GM23338 (cell line): ENCODE measurements around the gene CD300H. TPM values are rescaled to one million over a fixed set of nuclear protein-coding genes. Genes with fewer than 3 reads are reported as not detected.

Experiments used
- ATAC-seq: fragments of 200-7000 bp; cut with Tn5 transposase; 3 replicates; pipeline ENCODE4 v1.9.1; 2020
- DNase-seq: peaks from one replicate; pipeline ENCODE4 v3.0.0-alpha.2; 2015; ENCODE audit warnings: low spot score
- H2AFZ ChIP-seq: fragments of 200-600 bp; sonication (generic); 2 replicates; pipeline ENCODE4 v1.8.0; 2016; ENCODE audit warnings: antibody characterized with exemption, mild to moderate bottlenecking, moderate library complexity
- H3F3A ChIP-seq: fragments of 200-600 bp; sonication (generic); replicated peaks from 2 replicates; pipeline ENCODE4 v1.8.0; 2017; ENCODE audit warnings: antibody characterized with exemption, mixed run types, low read depth
- H3K27ac ChIP-seq: fragments of 200-600 bp; sonication (generic); 2 replicates; pipeline ENCODE4 v1.6.1; 2016; ENCODE audit warnings: low read depth
- H3K27me3 ChIP-seq: fragments of 200-600 bp; sonication (generic); 2 replicates; pipeline ENCODE4 v1.8.0; 2016; ENCODE audit warnings: mild to moderate bottlenecking, mixed run types, moderate library complexity; ENCODE audit not compliant: insufficient read depth
- H3K36me3 ChIP-seq: fragments of 200-600 bp; sonication (generic); 2 replicates; pipeline ENCODE4 v1.8.0; 2016; ENCODE audit warnings: mild to moderate bottlenecking; ENCODE audit not compliant: insufficient read depth
- H3K4me1 ChIP-seq: fragments of 200-600 bp; sonication (generic); 2 replicates; pipeline ENCODE4 v1.8.0; 2016; ENCODE audit warnings: mild to moderate bottlenecking, moderate library complexity; ENCODE audit not compliant: insufficient read depth
- H3K4me2 ChIP-seq: fragments of 200-600 bp; sonication (generic); 2 replicates; pipeline ENCODE4 v1.7.1; 2017; ENCODE audit warnings: mixed run types
- H3K4me3 ChIP-seq: fragments of 200-600 bp; sonication (generic); 2 replicates; pipeline ENCODE4 v1.6.1; 2016; ENCODE audit warnings: mixed run types
- H3K79me2 ChIP-seq: fragments of 200-600 bp; sonication (generic); replicated peaks from 2 replicates; pipeline ENCODE4 v1.8.0; 2017; ENCODE audit warnings: mild to moderate bottlenecking; ENCODE audit not compliant: insufficient read depth
- H3K9me2 ChIP-seq: fragments of 200-600 bp; sonication (generic); 2 replicates; pipeline ENCODE4 v1.8.0; 2017; ENCODE audit not compliant: insufficient read depth
- H4K20me1 ChIP-seq: fragments of 200-600 bp; sonication (generic); replicated peaks from 2 replicates; pipeline ENCODE4 v1.8.0; 2017; ENCODE audit warnings: mild to moderate bottlenecking; ENCODE audit not compliant: insufficient read depth
- H3K27ac Mint-ChIP-seq: 2 replicates; pipeline ENCODE4 v1.8.0; 2020; ENCODE audit warnings: inconsistent platforms, mild to moderate bottlenecking, moderate library complexity, mixed read lengths
- H3K27me3 Mint-ChIP-seq: 3 replicates; pipeline ENCODE4 v1.8.0; 2022; ENCODE audit warnings: low read depth, mild to moderate bottlenecking, moderate library complexity, mixed read lengths, inconsistent platforms; ENCODE audit not compliant: insufficient read depth, poor library complexity
- H3K36me3 Mint-ChIP-seq: 3 replicates; pipeline ENCODE4 v1.8.0; 2021; ENCODE audit warnings: low read depth, mild to moderate bottlenecking, inconsistent platforms, moderate library complexity, mixed read lengths
- H3K4me1 Mint-ChIP-seq: 3 replicates; pipeline ENCODE4 v1.8.0; 2020; ENCODE audit warnings: mild to moderate bottlenecking, inconsistent platforms, mixed read lengths
- H3K4me3 Mint-ChIP-seq: 3 replicates; pipeline ENCODE4 v1.8.0; 2021; ENCODE audit warnings: moderate library complexity, mild to moderate bottlenecking, inconsistent platforms, mixed read lengths
- H3K9me3 Mint-ChIP-seq: 3 replicates; pipeline ENCODE4 v1.8.0; 2020; ENCODE audit warnings: moderate library complexity, mild to moderate bottlenecking, inconsistent platforms, mixed read lengths
- CTCF ChIP-seq, 2 experiments: fragments of 200-600 bp in 1 of 2; sonication (generic) in 1 of 2; conservative IDR thresholded peaks; 2 replicates each; pipeline versions ENCODE4 v1.5.1 to v1.6.1; 2016 to 2017; ENCODE audit warnings: antibody characterized with exemption in 2 of 2, low read depth in 2 of 2, mild to moderate bottlenecking in 2 of 2, moderate library complexity in 1 of 2
- ETS1 ChIP-seq: IDR thresholded peaks from 2 replicates; pipeline ENCODE4 v1.6.1; 2016; ENCODE audit warnings: antibody characterized with exemption
- JUNB ChIP-seq: IDR thresholded peaks from one replicate; pipeline ENCODE4 v1.6.1; 2016; ENCODE audit warnings: antibody characterized with exemption; ENCODE audit not compliant: unreplicated experiment
- NANOG ChIP-seq: IDR thresholded peaks from 2 replicates; pipeline ENCODE4 v1.6.1; 2016; ENCODE audit warnings: antibody characterized with exemption, borderline replicate concordance
- polyA plus RNA-seq: library from polyadenylated mRNA; unstranded; fragments of >200 nt; fragmentation: Nextera tagmentation; extraction: Ambion mirVana; gene quantifications from 2 replicates; pipeline ENCODE4 v1.2.1, GENCODE V29; 2016
- total RNA-seq: library from RNA; depleted of rRNA; stranded (reverse); fragments of >200 nt; shearing (Covaris generic); gene quantifications from 2 replicates; pipeline ENCODE4 v1.2.3, GENCODE V29; 2014
- TF ChIP-seq, protein P1 (sequence below): fragments of 250-450 bp; sonication (Bioruptor Pico); IDR thresholded peaks from 2 replicates; pipeline ENCODE4 v1.5.0; 2020; ENCODE audit warnings: mild to moderate bottlenecking, moderate library complexity
- TF ChIP-seq, protein P2 (sequence below): IDR thresholded peaks from one replicate; pipeline ENCODE4 v1.6.1; 2018; ENCODE audit warnings: antibody characterized with exemption; ENCODE audit not compliant: unreplicated experiment

CD300H gene
- total and polyA plus RNA-seq, 2 experiments from 2014 or later = not detected

DNA sequence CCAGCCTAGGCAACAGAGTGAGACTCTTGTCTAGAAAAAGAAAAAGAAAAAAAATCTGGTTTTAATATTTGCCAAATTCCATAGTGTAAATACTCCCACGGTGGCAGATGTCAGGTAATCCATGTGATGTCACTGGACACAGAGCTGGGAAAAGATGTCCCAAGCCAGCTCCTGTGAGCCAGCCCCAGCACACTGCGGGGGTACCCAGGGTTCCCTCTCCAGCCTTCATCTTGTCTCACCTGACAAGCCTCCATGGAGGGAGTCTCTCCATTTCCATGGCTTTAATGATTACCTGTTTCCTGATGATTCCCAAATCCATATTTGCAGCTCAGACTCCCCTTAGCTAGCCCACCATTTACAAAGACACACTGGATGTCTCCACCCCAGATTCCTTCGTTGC lies 40.6 kb downstream of the CD300H start (continued):
- TF ChIP-seq, protein P1, sequence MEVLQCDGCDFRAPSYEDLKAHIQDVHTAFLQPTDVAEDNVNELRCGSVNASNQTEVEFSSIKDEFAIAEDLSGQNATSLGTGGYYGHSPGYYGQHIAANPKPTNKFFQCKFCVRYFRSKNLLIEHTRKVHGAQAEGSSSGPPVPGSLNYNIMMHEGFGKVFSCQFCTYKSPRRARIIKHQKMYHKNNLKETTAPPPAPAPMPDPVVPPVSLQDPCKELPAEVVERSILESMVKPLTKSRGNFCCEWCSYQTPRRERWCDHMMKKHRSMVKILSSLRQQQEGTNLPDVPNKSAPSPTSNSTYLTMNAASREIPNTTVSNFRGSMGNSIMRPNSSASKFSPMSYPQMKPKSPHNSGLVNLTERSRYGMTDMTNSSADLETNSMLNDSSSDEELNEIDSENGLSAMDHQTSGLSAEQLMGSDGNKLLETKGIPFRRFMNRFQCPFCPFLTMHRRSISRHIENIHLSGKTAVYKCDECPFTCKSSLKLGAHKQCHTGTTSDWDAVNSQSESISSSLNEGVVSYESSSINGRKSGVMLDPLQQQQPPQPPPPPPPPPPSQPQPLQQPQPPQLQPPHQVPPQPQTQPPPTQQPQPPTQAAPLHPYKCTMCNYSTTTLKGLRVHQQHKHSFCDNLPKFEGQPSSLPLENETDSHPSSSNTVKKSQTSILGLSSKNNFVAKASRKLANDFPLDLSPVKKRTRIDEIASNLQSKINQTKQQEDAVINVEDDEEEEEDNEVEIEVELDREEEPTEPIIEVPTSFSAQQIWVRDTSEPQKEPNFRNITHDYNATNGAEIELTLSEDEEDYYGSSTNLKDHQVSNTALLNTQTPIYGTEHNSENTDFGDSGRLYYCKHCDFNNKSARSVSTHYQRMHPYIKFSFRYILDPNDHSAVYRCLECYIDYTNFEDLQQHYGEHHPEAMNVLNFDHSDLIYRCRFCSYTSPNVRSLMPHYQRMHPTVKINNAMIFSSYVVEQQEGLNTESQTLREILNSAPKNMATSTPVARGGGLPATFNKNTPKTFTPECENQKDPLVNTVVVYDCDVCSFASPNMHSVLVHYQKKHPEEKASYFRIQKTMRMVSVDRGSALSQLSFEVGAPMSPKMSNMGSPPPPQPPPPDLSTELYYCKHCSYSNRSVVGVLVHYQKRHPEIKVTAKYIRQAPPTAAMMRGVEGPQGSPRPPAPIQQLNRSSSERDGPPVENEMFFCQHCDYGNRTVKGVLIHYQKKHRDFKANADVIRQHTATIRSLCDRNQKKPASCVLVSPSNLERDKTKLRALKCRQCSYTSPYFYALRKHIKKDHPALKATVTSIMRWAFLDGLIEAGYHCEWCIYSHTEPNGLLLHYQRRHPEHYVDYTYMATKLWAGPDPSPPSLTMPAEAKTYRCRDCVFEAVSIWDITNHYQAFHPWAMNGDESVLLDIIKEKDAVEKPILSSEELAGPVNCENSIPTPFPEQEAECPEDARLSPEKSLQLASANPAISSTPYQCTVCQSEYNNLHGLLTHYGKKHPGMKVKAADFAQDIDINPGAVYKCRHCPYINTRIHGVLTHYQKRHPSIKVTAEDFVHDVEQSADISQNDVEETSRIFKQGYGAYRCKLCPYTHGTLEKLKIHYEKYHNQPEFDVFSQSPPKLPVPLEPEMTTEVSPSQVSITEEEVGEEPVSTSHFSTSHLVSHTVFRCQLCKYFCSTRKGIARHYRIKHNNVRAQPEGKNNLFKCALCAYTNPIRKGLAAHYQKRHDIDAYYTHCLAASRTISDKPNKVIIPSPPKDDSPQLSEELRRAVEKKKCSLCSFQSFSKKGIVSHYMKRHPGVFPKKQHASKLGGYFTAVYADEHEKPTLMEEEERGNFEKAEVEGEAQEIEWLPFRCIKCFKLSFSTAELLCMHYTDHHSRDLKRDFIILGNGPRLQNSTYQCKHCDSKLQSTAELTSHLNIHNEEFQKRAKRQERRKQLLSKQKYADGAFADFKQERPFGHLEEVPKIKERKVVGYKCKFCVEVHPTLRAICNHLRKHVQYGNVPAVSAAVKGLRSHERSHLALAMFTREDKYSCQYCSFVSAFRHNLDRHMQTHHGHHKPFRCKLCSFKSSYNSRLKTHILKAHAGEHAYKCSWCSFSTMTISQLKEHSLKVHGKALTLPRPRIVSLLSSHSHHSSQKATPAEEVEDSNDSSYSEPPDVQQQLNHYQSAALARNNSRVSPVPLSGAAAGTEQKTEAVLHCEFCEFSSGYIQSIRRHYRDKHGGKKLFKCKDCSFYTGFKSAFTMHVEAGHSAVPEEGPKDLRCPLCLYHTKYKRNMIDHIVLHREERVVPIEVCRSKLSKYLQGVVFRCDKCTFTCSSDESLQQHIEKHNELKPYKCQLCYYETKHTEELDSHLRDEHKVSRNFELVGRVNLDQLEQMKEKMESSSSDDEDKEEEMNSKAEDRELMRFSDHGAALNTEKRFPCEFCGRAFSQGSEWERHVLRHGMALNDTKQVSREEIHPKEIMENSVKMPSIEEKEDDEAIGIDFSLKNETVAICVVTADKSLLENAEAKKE (CRISPR knock-in tag) = no peak
- no peak for TF ChIP-seq NANOG
- TF ChIP-seq ETS1 = no peak
- TF ChIP-seq, protein P2, sequence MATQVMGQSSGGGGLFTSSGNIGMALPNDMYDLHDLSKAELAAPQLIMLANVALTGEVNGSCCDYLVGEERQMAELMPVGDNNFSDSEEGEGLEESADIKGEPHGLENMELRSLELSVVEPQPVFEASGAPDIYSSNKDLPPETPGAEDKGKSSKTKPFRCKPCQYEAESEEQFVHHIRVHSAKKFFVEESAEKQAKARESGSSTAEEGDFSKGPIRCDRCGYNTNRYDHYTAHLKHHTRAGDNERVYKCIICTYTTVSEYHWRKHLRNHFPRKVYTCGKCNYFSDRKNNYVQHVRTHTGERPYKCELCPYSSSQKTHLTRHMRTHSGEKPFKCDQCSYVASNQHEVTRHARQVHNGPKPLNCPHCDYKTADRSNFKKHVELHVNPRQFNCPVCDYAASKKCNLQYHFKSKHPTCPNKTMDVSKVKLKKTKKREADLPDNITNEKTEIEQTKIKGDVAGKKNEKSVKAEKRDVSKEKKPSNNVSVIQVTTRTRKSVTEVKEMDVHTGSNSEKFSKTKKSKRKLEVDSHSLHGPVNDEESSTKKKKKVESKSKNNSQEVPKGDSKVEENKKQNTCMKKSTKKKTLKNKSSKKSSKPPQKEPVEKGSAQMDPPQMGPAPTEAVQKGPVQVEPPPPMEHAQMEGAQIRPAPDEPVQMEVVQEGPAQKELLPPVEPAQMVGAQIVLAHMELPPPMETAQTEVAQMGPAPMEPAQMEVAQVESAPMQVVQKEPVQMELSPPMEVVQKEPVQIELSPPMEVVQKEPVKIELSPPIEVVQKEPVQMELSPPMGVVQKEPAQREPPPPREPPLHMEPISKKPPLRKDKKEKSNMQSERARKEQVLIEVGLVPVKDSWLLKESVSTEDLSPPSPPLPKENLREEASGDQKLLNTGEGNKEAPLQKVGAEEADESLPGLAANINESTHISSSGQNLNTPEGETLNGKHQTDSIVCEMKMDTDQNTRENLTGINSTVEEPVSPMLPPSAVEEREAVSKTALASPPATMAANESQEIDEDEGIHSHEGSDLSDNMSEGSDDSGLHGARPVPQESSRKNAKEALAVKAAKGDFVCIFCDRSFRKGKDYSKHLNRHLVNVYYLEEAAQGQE = no peak

DNA sequence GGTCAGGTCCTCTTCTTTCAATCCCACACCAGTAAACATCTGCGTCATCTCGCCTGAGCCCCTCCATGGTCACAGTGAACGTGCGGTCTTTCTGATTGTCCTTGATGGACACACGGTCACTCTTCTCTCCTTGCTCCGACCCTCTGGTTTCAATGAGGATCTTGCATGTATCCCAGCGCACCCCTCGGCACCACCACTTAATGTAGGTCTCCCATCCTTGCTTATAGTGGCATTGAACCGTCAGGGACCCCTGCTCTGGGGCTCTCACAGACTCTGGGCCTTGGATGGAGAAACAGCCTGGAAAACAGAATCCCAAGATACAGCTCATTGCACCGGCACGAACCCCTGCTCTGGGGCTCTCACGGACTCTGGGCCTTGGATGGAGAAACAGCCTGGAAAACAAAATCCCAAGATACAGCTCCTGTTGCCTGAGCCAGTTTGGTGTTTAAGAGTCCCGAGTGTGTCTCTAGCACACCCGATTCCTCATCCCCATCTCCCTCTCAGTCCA lies 41.5 kb downstream of the CD300H start:
- DNase-seq (no peak), ATAC-seq (no peak)
- H3K4me1 ChIP-seq = no peaks in the 10 kb centered on the region
- H3K36me3 ChIP-seq = no peaks in the 10 kb centered on the region
- H3K9me2 ChIP-seq = no peaks in the 10 kb centered on the region
- no peaks in the 10 kb centered on the region for H3K4me1 Mint-ChIP-seq
- no peak overlapping the region for H3K4me2 ChIP-seq
- no peak overlapping the region for H3K4me3 ChIP-seq
- H3K27ac ChIP-seq = no peak overlapping the region
- no peaks in the 10 kb centered on the region for H3K79me2 ChIP-seq
- H3K27ac Mint-ChIP-seq = no peak overlapping the region
- no peaks in the 10 kb centered on the region for H3K27me3 ChIP-seq
- H2AFZ ChIP-seq = no peak overlapping the region
- no peaks in the 10 kb centered on the region for H3F3A ChIP-seq
- no peak overlapping the region for H3K4me3 Mint-ChIP-seq
- H4K20me1 ChIP-seq = no peaks in the 10 kb centered on the region
- peaks cover 29% of the 10 kb centered on the region for H3K9me3 Mint-ChIP-seq
- no peaks in the 10 kb centered on the region for H3K36me3 Mint-ChIP-seq
- H3K27me3 Mint-ChIP-seq = peaks cover 5% of the 10 kb centered on the region
- TF ChIP-seq JUNB (no peak), CTCF (conservative IDR thresholded peaks at IDR 0.05; ENCODE audit: low read depth in 2 of 2) (no peak), NANOG (no peak), ETS1 (no peak)
- TF ChIP-seq, protein P2 = no peak
